ENCODE results near the gene STK36.

The STK36 gene

DNA sequence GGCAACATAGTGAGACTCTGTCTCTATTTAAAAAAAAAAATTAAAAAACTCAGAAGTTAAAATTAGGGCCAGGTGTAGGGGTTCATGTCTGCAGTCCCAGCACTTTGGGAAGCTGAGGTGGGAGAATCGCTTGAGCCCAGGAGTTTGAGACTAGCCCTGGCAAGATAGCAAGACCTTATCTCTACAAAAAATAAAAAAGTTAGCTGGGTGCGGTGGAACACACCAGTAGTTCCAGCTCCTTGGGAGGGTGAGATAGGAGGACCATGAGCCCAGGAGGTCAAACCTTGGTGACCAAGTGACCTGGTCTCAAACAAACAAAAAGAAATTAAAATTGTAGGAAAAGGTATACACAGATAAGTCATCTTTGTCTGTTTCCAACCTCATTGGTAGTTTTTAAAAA lies 50.0 kb downstream of the STK36 start:
- no peak for DNase-seq

DNA sequence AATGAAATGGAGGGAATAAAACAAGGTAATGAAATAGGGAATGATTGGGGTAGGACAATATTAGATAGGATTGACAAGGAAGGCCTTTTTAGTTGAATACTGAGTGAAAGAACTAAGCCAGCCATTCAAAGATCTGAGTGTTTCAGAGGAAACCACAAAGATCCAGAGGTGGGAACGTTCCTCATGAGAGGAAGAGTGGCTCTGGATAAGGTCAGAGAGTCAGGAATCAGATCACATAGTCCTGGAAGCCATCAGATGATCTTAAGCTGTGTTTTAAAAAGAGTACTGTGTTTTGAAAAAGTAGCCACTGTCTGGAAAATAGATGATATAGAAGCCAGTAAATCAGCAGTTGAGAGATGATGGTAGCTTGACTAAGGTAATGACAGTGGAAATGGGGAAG lies 50.5 kb downstream of the STK36 start:
- no peak for DNase-seq

DNA sequence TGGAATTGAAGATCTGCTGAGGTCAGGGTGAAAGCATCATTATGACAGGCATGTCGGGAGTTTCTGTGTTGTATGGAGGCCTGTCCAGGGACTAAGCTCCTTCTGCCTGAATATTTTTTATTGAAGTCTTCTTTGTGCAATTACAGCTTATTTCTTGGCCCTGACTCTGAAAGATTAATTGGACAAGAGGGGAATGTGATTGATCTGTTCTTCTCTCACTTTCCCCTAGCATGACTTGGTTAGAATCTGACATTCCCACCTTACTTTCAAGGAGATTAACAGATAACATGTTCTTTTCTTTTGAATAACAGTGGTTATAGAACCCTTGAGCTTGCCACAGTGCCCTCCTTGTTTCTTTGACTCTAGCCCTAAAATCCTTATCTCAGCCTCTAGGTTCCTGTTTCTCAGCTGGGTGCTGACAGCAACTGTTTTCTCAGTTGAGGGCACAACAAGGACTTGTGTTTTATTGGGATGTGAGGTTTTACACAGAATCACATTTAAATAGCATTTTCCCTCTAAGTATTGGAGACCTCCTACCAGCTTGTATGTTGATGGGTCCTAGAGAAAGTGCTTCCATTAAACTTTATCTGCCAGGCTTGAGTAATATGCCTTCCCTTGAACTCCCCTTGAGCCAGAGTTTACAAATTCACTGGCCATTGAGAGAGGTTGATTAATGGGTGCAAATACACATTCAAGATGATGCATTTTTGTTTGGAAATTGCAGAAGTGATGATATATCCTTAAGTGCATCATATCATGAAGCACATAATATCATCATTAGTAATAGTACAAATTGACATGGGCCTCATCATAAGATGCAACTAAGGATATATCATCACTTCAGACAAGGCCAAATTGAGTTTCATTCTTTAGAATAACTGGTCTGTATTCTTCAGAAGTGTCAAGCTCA lies 51.2 kb downstream of the STK36 start:
- no peak for DNase-seq

DNA sequence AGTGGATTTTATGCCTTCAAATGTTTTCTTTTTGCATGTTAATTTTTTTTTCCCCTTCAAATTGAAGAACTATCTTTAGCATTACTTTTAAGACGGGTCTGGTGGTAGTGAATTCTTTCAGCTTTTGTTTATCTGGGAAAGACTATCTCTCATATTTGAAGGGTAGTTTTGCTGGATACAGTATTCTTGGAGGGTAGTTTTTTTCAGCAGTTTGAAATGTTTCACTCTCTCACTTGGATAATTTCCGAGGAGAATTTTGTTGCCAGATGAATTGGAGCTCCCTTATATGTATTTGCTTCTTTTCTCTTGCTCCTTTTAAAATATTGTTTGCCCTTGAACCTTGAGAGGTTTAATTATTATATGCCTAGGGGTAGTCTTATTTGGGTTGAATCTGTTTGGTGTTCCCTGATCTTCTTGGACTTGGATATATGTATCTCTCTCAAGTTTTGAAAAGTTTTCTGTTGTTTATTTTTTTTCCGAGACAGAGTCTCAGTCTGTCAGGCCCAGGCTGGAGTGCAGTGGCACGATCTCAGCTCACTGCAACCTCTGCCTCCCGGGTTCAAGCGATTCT lies 54.2 kb downstream of the STK36 start:
- DNase-seq = no peak

DNA sequence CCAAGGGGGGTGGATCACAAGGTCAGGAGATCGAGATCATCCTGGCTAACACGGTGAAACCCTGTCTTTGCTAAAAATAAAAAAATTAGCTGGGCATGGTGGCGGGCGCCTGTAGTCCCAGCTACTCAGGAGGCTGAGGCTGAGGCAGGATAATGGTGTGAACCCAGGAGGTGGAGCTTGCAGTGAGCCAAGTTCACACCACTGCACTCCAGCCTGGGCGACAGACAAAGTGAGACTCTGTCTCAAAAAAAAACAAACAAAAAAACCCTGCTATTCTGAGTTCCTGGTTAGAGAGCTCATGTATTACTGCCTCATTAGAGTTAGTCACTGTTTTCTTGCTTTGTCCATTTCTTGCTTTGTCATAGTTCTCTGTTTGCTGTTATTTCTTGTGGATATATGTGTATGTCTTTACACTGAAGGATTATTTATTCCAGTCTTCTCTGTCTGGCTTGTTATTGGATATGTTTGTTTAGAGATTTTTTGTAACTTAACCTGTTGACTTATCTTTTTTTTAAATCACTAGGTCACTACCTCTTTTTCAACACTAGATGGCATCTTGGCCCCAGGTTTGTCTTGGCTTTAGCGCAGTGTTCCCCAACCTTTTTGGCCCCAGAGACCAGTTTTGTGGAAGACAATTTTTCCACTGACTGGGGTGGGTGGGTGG lies 55.7 kb downstream of the STK36 start:
- no peak for DNase-seq

DNA sequence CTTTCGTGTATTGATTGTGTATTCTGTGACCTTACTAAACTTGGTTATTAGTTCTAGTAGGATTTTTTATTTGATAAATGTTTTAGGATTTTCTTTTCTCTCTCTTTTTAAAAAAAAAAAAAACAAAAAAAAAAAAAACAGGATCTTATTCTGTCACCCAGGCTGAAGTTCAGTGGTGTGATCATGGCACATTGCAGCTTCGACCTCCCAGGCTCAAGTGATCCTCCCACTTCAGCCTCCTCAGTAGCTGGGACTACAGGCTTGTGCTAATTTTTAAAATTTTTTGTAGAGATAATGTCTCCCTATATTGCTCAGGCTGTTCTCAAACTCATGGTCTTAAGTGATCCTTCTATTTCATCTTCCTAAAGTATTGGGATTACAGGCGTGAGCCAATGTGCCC lies 57.8 kb downstream of the STK36 start:
- DNase-seq = no peak

DNA sequence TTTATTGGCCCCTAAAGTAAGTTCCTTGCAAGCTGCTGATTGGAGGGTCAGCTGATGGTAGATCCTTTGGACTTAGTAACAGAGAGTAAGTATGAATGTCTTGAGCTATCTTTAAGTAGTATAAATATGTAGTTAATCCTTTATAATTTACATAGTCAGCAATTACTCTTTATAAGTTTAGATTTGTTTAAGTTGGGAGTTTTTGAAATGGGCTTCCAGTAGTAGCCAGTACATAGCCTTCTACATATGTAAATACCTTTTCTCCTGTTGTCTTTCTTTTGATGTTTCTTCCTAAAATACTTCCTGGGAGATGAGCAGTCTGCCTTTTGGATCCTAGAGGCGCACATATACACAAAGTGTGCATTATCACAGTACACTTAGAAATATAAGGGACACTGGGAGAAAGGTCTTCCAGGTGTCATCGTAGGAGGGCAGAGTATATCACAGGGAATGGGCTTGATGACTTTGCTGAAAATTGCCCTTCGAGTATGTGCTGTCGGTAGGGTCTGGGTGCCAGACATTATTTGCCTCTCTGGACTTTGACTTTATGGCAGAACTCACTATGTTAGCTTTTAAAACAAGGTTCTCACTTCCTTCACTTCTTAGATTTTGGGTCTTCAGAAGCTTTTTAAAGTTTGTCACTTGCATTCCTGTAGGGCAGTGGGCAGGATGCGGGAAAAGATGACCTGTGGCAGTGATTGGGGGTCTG lies 60.3 kb downstream of the STK36 start:
- no peak for DNase-seq

DNA sequence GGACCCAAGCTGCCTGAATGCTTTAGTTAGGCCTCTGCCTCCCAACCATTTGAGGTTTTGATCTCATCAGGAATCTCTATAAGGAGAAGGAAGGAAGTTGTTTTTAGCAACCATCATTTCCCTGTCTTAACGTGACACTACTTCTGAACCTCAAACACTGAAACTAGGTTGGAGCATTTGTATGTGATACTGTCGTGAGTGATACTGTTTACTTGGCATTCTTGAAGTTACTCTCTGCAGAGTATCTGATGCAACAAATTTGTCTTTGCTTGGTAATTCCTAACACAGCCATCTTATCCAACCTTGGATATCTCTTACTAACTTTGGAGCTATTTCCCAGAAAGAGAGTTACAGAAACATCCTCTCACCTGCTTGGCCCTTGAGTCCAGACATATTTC lies 60.9 kb downstream of the STK36 start:
- DNase-seq = no peak

DNA sequence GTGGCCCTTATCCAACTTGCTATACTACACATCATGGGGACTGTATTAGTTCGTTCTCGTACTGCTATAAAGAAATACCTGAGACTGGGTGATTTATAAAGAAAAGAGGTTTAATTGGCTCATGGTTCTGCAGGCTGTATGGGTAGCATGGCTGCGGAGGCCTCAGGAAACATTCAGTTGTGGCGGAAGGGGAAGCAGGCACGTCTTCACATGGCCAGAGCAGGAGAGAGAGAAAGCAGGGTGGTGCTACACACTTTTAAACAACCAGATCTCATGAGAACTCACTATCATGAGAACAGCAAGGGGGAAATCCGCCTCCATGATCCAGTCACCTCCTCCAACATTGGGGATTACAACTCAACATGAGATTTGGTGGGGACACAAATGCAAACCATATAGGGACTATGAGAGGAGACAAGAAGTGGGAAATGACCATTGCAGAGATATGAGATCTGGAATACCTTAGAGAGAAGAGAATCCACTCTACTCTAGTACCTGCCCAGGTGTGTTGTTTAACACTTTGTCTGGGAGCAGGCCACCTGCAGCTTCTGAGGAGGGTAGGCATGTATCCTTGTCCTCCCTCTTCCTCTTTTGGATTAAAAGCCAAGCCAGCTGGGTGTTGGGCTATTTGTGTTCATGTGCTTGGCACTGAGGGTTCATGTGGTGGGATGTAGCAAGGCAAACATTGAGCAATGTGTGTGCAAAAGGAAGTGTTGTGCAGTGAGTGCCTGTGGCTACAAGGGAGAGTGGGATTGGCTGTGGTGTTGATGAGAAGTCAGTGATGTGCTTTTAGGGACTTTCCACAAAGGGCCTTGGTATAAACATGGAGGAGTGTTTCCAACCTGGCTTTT lies 61.5 kb downstream of the STK36 start:
- no peak for DNase-seq

DNA sequence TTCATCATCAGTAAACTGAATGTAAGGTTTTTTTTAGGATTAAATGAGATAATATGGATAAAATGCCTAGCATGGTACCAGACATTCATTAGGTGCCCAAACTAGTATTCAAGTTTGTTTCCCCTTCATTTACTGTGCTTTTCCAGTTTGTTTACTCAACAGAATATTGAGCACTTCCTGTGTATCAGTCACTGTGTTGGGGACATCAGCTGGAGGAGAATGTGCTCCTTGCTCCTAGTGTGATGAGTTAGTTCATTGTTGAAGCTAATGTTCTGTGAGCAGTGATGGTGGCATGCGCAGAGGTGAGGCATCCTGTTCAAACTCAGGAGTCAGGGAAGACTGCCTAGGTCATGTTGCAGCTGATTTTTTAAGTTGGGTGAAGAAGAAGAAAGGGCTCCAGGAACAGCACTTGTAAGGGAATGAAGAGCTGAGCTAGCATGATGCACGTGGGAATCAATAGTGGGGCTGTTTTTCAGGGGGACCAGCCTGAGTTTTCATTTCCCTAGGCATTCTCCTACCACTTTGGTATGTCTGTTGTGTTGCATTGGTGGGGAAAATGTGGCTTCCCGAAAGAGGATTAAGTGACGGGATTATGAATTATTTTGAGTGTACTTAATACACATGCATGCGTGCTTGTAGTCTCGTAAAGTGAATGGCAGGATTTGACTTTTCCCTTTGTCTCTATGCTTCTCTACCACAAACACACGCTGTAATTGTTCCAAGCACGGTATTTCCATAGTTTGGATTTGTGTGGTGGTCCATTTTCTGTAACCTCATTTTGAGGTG lies 62.5 kb downstream of the STK36 start:
- DNase-seq = no peak

DNA sequence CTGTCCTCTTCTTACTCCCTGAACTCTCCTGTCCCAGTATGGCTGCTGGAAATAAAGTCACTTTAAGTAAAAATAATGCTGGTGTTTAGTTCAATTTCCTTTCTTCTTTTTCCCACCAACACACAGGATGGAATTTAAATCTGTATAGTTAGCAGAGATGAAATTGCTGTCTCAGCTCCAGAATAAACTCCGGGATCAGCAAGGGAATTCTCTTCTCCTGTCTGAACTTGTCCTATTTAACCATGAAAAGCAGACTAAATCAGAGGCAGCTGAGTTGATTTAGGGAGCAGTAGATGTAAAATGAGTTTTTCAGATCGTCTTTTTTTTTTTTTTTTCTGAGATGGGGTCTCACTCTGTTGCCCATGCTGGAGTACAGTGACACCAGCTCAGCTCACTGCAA lies 64.6 kb downstream of the STK36 start:
- DNase-seq = no peak

DNA sequence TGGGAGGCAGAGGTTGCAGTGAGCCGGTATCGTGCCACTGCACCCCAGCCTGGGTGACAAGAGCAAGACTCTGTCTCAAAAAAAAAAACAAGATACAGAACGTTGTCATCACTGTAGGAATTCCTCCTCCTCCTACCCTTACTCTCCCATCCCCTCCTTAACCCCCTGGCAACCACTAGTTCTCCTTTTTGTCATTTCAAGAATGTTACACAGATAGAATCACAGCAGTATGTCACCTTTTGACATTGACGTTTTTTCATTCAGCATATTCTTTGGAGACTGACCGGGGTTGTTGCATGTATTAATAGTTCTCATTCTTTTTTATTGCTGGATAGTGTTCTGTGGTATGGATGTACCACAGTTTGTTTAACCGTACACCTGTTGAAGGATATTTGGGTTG lies 71.2 kb downstream of the STK36 start:
- DNase-seq = no peak

DNA sequence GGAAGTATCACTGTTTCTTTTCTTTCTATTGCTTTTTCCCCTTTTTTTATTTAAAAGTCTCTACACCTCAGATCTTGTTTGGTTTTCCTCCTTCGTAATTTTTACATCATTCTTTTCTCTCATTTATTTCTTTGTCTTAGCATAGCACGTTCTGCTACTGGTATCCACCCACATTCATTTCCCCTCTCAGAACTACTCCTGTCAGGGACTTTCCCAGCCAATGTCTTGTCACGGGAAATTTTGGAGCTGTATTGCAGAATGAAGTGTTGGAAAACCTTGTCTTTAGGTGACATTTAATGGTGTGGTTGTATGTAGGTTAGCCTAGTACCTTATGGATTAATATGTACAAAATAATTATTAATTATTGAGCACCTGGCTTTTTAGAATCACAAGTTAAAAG lies 72.7 kb downstream of the STK36 start:
- DNase-seq = no peak

DNA sequence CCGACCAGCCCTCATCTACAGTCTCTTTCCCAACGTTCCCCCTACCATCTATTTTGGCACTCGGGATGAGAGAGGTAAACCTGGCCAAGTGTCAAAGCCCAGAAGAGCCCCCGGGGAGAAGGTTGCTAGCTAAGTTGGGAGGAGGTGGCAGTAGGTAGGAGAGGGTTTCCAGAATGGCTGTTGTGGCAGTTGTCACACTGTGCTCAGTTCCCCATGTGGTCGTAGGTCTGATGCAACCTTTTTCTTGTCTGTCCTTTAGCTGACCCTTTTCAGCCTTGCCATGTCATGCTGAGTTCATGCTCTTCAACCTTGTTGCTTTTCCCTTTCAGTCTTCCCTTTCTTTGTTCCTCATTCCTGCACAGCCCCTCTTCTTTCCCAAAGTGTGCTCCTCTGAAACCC lies 73.3 kb downstream of the STK36 start:
- DNase-seq = no peak

DNA sequence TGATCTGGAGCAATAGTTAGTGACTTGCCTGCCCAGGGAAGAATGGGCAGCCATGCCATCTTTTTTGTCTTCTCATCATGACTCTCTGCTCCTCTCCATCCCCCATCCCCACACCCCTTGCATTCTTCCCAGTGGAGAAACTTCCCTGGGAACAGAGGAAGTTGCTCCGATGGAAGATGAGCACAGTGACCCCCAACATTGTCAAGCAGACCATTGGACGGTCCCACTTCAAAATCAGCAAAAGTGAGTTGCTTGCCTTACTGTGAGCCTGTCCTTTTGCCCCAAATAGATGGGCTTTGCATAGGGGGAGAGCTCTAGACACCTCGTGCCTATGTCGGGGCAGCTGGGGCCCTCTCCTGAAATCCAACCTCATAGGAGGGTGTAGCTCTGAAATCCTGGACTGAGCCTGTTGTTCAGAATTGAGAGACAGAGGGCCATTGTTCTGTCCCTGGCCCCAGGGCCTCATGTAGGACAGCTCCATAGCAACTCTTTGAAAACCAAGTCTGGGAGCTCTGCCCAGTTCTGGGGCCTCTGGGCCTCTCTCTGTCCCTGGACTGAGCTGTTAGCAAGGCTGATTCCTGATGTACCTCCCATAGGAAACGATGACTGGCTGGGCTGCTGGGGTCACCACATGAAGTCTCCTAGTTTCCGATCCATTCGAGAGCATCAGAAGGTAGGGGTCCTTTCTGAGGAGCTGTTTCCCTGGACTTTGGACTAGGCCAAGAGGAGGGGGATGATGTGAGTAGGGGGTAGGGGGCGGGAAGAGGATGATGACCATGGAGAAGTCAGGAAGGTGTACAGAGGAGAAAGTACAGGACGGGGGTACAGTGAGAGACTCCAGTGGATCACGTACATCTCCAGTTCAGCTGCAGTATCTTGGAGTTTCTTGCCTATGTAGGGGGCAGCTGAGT lies 73.9 kb downstream of the STK36 start:
- DNase-seq = no peak

DNA sequence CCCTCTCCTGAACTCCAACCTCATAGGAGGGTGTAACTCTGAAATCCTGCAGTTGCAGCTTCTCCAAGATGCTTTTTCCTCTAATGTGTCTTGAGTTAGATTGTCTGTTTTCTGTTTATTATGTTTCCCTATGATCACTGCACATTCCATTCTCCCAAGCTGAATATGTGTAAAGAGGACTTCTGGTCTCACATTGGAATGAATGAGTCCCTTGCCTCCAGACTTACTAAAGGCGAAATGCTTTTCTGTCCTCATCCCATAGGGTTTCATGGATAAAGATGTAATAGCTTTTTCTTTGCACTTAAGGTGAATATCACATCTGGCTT lies 74.5 kb downstream of the STK36 start:
- DNase-seq = no peak

DNA sequence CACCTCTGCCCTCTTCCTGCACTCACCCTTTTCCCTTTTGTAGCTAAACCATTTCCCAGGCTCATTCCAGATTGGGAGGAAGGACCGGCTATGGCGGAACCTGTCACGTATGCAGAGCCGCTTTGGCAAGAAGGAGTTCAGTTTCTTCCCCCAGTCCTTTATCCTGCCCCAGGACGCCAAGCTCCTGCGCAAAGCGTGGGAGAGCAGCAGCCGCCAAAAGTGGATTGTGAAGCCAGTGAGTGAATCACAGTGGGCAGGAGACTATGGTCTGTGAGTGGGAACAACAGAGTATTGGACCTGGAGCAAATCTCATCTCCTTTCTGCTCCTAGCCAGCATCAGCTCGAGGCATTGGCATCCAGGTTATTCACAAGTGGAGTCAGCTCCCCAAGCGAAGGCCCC lies 75.1 kb downstream of the STK36 start:
- no peak for DNase-seq

DNA sequence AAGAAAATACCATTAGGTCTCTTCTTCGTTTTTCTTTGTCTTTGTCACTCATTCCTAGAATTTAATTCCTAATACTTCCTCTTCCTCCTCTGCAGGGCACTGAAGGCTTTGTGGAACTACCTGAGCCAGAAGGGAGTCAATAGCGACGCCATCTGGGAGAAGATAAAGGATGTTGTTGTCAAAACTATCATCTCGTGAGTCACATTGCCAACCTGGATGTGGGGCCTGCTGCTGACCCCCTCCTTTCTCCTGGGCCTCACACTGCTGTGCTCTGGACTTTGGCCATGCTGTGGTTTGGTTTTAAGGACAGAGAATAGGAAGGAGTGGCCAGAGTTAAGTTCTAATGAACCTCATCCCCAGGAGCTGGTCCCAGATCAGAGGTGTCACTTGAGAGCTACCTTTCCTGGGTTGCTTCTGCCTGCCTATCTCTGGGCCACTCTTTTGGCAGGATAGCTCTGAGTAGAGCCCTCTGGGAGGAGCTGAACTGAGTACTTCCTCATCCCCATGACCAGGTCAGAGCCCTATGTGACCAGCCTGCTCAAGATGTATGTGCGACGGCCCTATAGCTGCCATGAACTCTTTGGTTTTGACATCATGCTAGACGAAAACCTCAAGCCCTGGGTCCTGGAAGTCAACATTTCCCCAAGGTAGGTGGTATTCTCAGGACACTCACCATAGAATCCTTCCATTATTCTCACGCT lies 77.0 kb downstream of the STK36 start:
- DNase-seq = no peak
